A549 (cell line): Measurements from ENCODE around the gene LAMA2. TPM values are rescaled to one million over a fixed set of nuclear protein-coding genes. Genes with fewer than 3 reads are reported as not detected.

ENCODE experiments used
- ATAC-seq, 2 experiments: fragments of 200-7000 bp in 1 of 2; fragments of >200 bp in 1 of 2; cut with Nextera tagmentation in 1 of 2; cut with Tn5 transposase in 1 of 2; 3 replicates each; pipeline versions ENCODE4 v1.8.0 to v1.9.1; 2018 to 2020; ENCODE audit warnings: mild to moderate bottlenecking in 1 of 2, moderate library complexity in 1 of 2
- CTCF ChIA-PET: fragments of 300-600 bp; sonication (Branson Sonifier 250); formaldehyde crosslinking; extraction: SDS; loops from one replicate; lab custom pipeline; 2021; ENCODE audit warnings: antibody characterized with exemption, inconsistent platforms; lab: Yijun Ruan, JAX
- POLR2A ChIA-PET: fragments of 350-600 bp; formaldehyde crosslinking; extraction: SDS; loops from one replicate; lab custom pipeline; 2021; ENCODE audit warnings: antibody characterized with exemption, inconsistent platforms; lab: Yijun Ruan, JAX
- DNase-seq, 2 experiments: peaks; one replicate each; pipeline versions ENCODE4 v3.0.0 to v3.0.0-alpha.2; 2011 to 2016; ENCODE audit warnings: low read depth in 1 of 2, low spot score in 1 of 2
- FAIRE-seq: peaks from 2 replicates; lab custom pipeline; 2011; peaks lifted over from hg19 to GRCh38; lab: Jason Lieb, UNC
- H3K27ac ChIP-seq, 2 experiments: fragments of >200 bp; sonication (Bioruptor Twin); formaldehyde crosslinking; 3 replicates each; pipeline ENCODE4 v1.5.1; 2016 to 2017
- H3K4me1 ChIP-seq: fragments of >200 bp; sonication (Bioruptor Twin); formaldehyde crosslinking; 3 replicates; pipeline ENCODE4 v1.6.1; 2016
- H3K4me2 ChIP-seq: fragments of >200 bp; sonication (Bioruptor Twin); formaldehyde crosslinking; 3 replicates; pipeline ENCODE4 v1.6.1; 2016
- H3K4me3 ChIP-seq: fragments of >200 bp; sonication (Bioruptor Twin); formaldehyde crosslinking; 3 replicates; pipeline ENCODE4 v1.5.1; 2016
- H3K9me3 ChIP-seq: fragments of >200 bp; sonication (Bioruptor Twin); formaldehyde crosslinking; 3 replicates; pipeline ENCODE4 v1.6.1; 2016
- ATOH8 ChIP-seq: fragments of 250-450 bp; sonication (Bioruptor Pico); IDR thresholded peaks from 2 replicates; pipeline ENCODE4 v1.5.0; 2020; ENCODE audit warnings: low read depth, mild to moderate bottlenecking, moderate library complexity
- BHLHE40 ChIP-seq: IDR thresholded peaks from 2 replicates; pipeline ENCODE4 v1.6.1; 2012; ENCODE audit warnings: low read depth, low read length, inconsistent platforms
- CBX8 ChIP-seq: fragments of 200-600 bp; sonication (generic); IDR thresholded peaks from 2 replicates; pipeline ENCODE4 v1.6.1; 2016
- CHD4 ChIP-seq: fragments of 200-600 bp; sonication (generic); IDR thresholded peaks from 2 replicates; pipeline ENCODE4 v1.6.1; 2016; ENCODE audit warnings: antibody characterized with exemption, mild to moderate bottlenecking, borderline replicate concordance
- EHF ChIP-seq: fragments of 250-450 bp; sonication (Bioruptor Pico); IDR thresholded peaks from 2 replicates; pipeline ENCODE4 v1.5.0; 2020; ENCODE audit warnings: mild to moderate bottlenecking
- EHMT2 ChIP-seq: fragments of 200-600 bp; sonication (generic); IDR thresholded peaks from 2 replicates; pipeline ENCODE4 v1.6.1; 2016; ENCODE audit warnings: antibody characterized with exemption, low read depth, mild to moderate bottlenecking, moderate library complexity
- EP300 ChIP-seq, 2 experiments: fragments of >200 bp; sonication (Bioruptor Twin); formaldehyde crosslinking; IDR thresholded peaks; 2 replicates in 1 of 2; 3 replicates in 1 of 2; pipeline ENCODE4 v1.6.1; 2016 to 2017
- ESRRA ChIP-seq: fragments of 150-350 bp; IDR thresholded peaks from 2 replicates; pipeline ENCODE4 v1.6.1; 2014; ENCODE audit warnings: mild to moderate bottlenecking, low read length, borderline replicate concordance
- FOXS1 ChIP-seq: fragments of 250-450 bp; sonication (Bioruptor Pico); IDR thresholded peaks from 2 replicates; pipeline ENCODE4 v1.5.0; 2020; ENCODE audit warnings: mild to moderate bottlenecking, moderate library complexity
- HOXA7 ChIP-seq: fragments of 250-450 bp; sonication (Bioruptor Pico); IDR thresholded peaks from 2 replicates; pipeline ENCODE4 v1.5.0; 2020; ENCODE audit warnings: mild to moderate bottlenecking, moderate library complexity
- HOXB13 ChIP-seq: fragments of 250-450 bp; sonication (Bioruptor Pico); IDR thresholded peaks from 2 replicates; pipeline ENCODE4 v1.5.0; 2020; ENCODE audit warnings: low read depth, mild to moderate bottlenecking, moderate library complexity
- JUNB ChIP-seq: fragments of >200 bp; sonication (Bioruptor Twin); formaldehyde crosslinking; IDR thresholded peaks from 2 replicates; pipeline ENCODE4 v1.6.1; 2016
- KDM1A ChIP-seq: fragments of 200-600 bp; sonication (generic); IDR thresholded peaks from 2 replicates; pipeline ENCODE4 v1.6.1; 2016; ENCODE audit warnings: low read depth, mild to moderate bottlenecking
- MAZ ChIP-seq: fragments of 150-350 bp; IDR thresholded peaks from 2 replicates; pipeline ENCODE4 v1.6.1; 2014; ENCODE audit warnings: antibody characterized with exemption, low read depth, low read length, borderline replicate concordance
- NR3C1 ChIP-seq: fragments of >200 bp; sonication (Bioruptor Twin); formaldehyde crosslinking; IDR thresholded peaks from 3 replicates; pipeline ENCODE4 v1.6.1; 2017
- RNF2 ChIP-seq: fragments of 200-600 bp; sonication (generic); IDR thresholded peaks from 2 replicates; pipeline ENCODE4 v1.6.1; 2016; ENCODE audit warnings: low read depth, mild to moderate bottlenecking, antibody characterized with exemption, moderate library complexity, borderline replicate concordance
- USF2 ChIP-seq: fragments of 450-650 bp; IDR thresholded peaks from 2 replicates; pipeline ENCODE4 v1.6.1; 2014; ENCODE audit warnings: antibody characterized with exemption
- ZC3H11A ChIP-seq: fragments of 450-650 bp; IDR thresholded peaks from 2 replicates; pipeline ENCODE4 v1.6.1; 2014; ENCODE audit warnings: antibody characterized with exemption, mild to moderate bottlenecking
- WGBS: methylation state at CpG from one replicate; pipeline ENCODE4 v1.1.6; 2017; ENCODE audit errors: missing lambda C conversion rate; 5-methylcytosine and 5-hydroxymethylcytosine counted together
- polyA plus RNA-seq, 4 experiments: library from polyadenylated mRNA; depleted of rRNA in 3 of 4; stranded (reverse); fragments of >200 nt; fragmentation: RNase III in 1 of 4; extraction: RNeasy Plus Mini Kit Qiagen cat#74134 plus additional on column Dnase treatment in 1 of 4; gene quantifications; 2 replicates in 3 of 4; 3 replicates in 1 of 4; pipeline ENCODE4 v1.2.3, GENCODE V29; 2011 to 2017
- TF ChIP-seq, protein P1 (sequence below): fragments of >200 bp; sonication (Bioruptor Twin); formaldehyde crosslinking; IDR thresholded peaks from 3 replicates; pipeline ENCODE4 v1.5.1; 2016
- TF ChIP-seq, protein P2 (sequence below): fragments of >200 bp; sonication (Bioruptor Twin); formaldehyde crosslinking; IDR thresholded peaks from 2 replicates; pipeline ENCODE4 v1.6.1; 2016
- TF ChIP-seq, protein P3 (sequence below): fragments of 150-350 bp; IDR thresholded peaks from 2 replicates; pipeline ENCODE4 v1.6.1; 2014; ENCODE audit warnings: low read depth, mild to moderate bottlenecking, low read length
- TF ChIP-seq, protein P4 (sequence below): fragments of 250-450 bp; sonication (Bioruptor Pico); IDR thresholded peaks from 2 replicates; pipeline ENCODE4 v1.5.0; 2021; ENCODE audit warnings: mild to moderate bottlenecking, moderate library complexity, borderline replicate concordance

LAMA2 gene
- polyA plus RNA-seq, 2 of the 4 experiments (the other 2 are of a cell fraction): 0.21 to 1.3 TPM

DNA sequence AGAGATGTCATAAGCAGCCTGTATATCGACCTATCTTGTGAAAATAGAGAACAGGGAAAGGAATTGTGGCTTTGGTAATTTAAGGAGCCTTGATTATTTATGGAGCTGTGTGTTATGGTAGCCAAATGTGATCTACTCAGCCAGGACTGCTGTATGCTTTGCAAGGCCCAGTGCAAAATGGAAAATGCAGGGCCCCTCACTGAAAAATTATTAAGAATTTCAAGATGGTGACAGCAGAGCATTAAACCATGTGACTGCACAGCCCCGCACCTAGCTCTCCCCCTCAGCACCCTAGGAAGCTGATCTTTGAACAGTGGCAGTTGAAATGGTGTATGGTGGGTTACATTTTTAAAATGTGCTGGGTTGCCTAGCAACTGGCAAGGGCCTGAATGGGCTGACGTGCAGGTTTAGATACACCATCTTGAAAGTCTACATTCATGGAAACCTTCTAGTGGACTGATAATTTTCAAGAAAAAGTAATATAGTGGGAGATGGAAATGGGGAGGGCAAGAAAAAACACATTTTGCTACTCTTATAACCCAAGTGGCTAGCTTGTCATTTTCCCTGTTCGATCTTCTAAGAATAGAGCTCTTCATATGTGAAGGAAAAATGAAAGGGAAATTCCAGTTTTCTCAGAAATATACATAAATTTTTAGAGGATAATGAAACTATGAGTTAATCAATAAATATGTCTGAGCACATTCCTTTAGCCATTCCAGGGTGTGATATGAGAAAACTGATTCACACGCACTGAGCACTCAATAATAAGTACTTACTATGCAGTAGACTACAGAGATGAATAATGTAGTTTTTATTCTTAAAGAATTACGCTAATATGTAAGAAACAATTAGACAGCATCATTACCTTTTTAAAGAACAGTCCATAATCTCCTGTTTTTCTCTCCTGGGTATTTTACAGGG lies 619.1 kb downstream of the LAMA2 start:
- H3K4me1 ChIP-seq: peaks cover 39% of the 10 kb centered on the region
- H3K27ac ChIP-seq: peak overlapping the region; percentile 15 to 40; a peak in 3 of 6 replicates
- ChIA-PET CTCF (interaction anchor here (0.8 to 3.4 kb wide), 11 partner anchors 9 to 250 kb away, joined by 3 to 15 read pairs (median 4); no protein-coding TSS in a partner anchor), POLR2A (no interaction called here)
- peak overlapping the region; percentile 61 for H3K4me2 ChIP-seq
- TF ChIP-seq CHD4 (no peak), BHLHE40 (no peak), RNF2 (no peak), MAZ (no peak), ESRRA (no peak), ZC3H11A (no peak), JUNB (no peak), ATOH8 (CRISPR knock-in tag) (no peak), EHF (no peak), HOXB13 (CRISPR knock-in tag) (no peak), USF2 (no peak), HOXA7 (CRISPR knock-in tag) (no peak)
- TF ChIP-seq, protein P1, sequence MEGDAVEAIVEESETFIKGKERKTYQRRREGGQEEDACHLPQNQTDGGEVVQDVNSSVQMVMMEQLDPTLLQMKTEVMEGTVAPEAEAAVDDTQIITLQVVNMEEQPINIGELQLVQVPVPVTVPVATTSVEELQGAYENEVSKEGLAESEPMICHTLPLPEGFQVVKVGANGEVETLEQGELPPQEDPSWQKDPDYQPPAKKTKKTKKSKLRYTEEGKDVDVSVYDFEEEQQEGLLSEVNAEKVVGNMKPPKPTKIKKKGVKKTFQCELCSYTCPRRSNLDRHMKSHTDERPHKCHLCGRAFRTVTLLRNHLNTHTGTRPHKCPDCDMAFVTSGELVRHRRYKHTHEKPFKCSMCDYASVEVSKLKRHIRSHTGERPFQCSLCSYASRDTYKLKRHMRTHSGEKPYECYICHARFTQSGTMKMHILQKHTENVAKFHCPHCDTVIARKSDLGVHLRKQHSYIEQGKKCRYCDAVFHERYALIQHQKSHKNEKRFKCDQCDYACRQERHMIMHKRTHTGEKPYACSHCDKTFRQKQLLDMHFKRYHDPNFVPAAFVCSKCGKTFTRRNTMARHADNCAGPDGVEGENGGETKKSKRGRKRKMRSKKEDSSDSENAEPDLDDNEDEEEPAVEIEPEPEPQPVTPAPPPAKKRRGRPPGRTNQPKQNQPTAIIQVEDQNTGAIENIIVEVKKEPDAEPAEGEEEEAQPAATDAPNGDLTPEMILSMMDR: no peak
- TF ChIP-seq, protein P2, sequence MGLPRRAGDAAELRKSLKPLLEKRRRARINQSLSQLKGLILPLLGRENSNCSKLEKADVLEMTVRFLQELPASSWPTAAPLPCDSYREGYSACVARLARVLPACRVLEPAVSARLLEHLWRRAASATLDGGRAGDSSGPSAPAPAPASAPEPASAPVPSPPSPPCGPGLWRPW: no peak
- H3K4me3 ChIP-seq: no peak overlapping the region
- WGBS: 82% methylated on average over 6 of the region's 6 CpGs
- no peak for DNase-seq
- FAIRE-seq: no peak
- no peak for ATAC-seq
- no peaks in the 10 kb centered on the region for H3K9me3 ChIP-seq

GRCh38 chr6:129504456-129504855 lies 621.5 kb downstream of the LAMA2 start:
- H3K9me3 ChIP-seq: no peaks in the 10 kb centered on the region
- POLR2A ChIA-PET: no interaction called here
- CTCF ChIA-PET: interaction anchor here (0.8 kb wide), 1 partner anchor 11 kb away, joined by 3 read pairs; no protein-coding TSS in a partner anchor
- ATAC-seq (no peak), DNase-seq (no peak), FAIRE-seq (no peak)
- peaks cover 19% of the 10 kb centered on the region for H3K4me1 ChIP-seq
- H3K4me3 ChIP-seq: no peak overlapping the region
- TF ChIP-seq, protein P3, sequence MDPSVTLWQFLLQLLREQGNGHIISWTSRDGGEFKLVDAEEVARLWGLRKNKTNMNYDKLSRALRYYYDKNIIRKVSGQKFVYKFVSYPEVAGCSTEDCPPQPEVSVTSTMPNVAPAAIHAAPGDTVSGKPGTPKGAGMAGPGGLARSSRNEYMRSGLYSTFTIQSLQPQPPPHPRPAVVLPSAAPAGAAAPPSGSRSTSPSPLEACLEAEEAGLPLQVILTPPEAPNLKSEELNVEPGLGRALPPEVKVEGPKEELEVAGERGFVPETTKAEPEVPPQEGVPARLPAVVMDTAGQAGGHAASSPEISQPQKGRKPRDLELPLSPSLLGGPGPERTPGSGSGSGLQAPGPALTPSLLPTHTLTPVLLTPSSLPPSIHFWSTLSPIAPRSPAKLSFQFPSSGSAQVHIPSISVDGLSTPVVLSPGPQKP: no peak
- TF ChIP-seq NR3C1 (no peak), CHD4 (no peak), CBX8 (no peak), FOXS1 (CRISPR knock-in tag) (no peak), KDM1A (no peak), EHF (no peak), MAZ (no peak), EHMT2 (no peak), EP300 (IDR thresholded peaks at IDR 0.05) (no peak)
- TF ChIP-seq, protein P4, sequence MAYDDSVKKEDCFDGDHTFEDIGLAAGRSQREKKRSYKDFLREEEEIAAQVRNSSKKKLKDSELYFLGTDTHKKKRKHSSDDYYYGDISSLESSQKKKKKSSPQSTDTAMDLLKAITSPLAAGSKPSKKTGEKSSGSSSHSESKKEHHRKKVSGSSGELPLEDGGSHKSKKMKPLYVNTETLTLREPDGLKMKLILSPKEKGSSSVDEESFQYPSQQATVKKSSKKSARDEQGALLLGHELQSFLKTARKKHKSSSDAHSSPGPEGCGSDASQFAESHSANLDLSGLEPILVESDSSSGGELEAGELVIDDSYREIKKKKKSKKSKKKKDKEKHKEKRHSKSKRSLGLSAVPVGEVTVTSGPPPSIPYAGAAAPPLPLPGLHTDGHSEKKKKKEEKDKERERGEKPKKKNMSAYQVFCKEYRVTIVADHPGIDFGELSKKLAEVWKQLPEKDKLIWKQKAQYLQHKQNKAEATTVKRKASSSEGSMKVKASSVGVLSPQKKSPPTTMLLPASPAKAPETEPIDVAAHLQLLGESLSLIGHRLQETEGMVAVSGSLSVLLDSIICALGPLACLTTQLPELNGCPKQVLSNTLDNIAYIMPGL: no peak
- WGBS: 81% methylated on average over 2 of the region's 2 CpGs
- no peak overlapping the region for H3K4me2 ChIP-seq
- H3K27ac ChIP-seq: no peak overlapping the region
